CD4-positive, CD25-positive, alpha-beta regulatory T cell (primary cell): ENCODE results near the gene MAP3K9. TPM values are rescaled to one million over a fixed set of nuclear protein-coding genes. Genes with fewer than 3 reads are reported as not detected.

ENCODE experiments used
- ATAC-seq, 2 donors: fragments of 150-1000 bp; cut with Tn5 transposase; one replicate each; pipeline ENCODE4 v1.10.0; 2021; ENCODE audit warnings: low read depth in 2 of 2, moderate number of reproducible peaks in 2 of 2, moderate library complexity in 1 of 2
- DNase-seq, 3 donors: peaks; one replicate each; pipeline versions ENCODE4 v3.0.0 to v3.0.0-alpha.2; 2012 to 2022; ENCODE audit warnings: mixed read lengths in 1 of 3
- H3K27ac ChIP-seq: one replicate; pipeline ENCODE4 v1.7.0; 2013; ENCODE audit warnings: mild to moderate bottlenecking, low read length; ENCODE audit not compliant: insufficient read depth, poor library complexity, severe bottlenecking
- H3K27me3 ChIP-seq: one replicate; pipeline ENCODE4 v1.7.0; 2013; ENCODE audit warnings: low read length; ENCODE audit not compliant: control insufficient read depth, insufficient read depth
- H3K36me3 ChIP-seq: one replicate; pipeline ENCODE4 v1.7.0; 2013; ENCODE audit warnings: mild to moderate bottlenecking, low read length, moderate library complexity; ENCODE audit not compliant: control insufficient read depth, insufficient read depth
- H3K4me1 ChIP-seq: 2 replicates; pipeline ENCODE4 v1.7.0; 2013; ENCODE audit warnings: mild to moderate bottlenecking, low read length; ENCODE audit not compliant: insufficient read depth, control insufficient read depth, poor library complexity, severe bottlenecking
- H3K4me3 ChIP-seq: one replicate; pipeline ENCODE4 v1.7.0; 2013; ENCODE audit warnings: low read depth, mild to moderate bottlenecking, low read length, moderate library complexity
- H3K9me3 ChIP-seq, 2 experiments: 1 replicate in 1 of 2; 2 replicates in 1 of 2; pipeline ENCODE4 v1.7.0; 2013; ENCODE audit warnings: low read length in 2 of 2, mild to moderate bottlenecking in 1 of 2, moderate library complexity in 1 of 2; ENCODE audit not compliant: control insufficient read depth in 2 of 2
- H3K27ac Mint-ChIP-seq, 3 donors: one replicate each; pipeline ENCODE4 v1.8.0; 2020 to 2022; ENCODE audit warnings: mild to moderate bottlenecking in 3 of 3, mixed read lengths in 3 of 3, moderate library complexity in 2 of 3
- H3K27me3 Mint-ChIP-seq: one replicate; pipeline ENCODE4 v1.8.0; 2022; ENCODE audit warnings: mild to moderate bottlenecking, mixed read lengths
- H3K36me3 Mint-ChIP-seq: one replicate; pipeline ENCODE4 v1.8.0; 2020; ENCODE audit warnings: mixed read lengths
- H3K4me1 Mint-ChIP-seq, 4 donors: one replicate each; pipeline ENCODE4 v1.8.0; 2020 to 2022; ENCODE audit warnings: mixed read lengths in 4 of 4, mild to moderate bottlenecking in 1 of 4
- H3K4me3 Mint-ChIP-seq, 4 donors: one replicate each; pipeline ENCODE4 v1.8.0; 2020 to 2022; ENCODE audit warnings: mild to moderate bottlenecking in 4 of 4, mixed read lengths in 4 of 4, moderate library complexity in 3 of 4
- H3K9me3 Mint-ChIP-seq, 7 donors: one replicate each; pipeline ENCODE4 v1.8.0; 2020 to 2022; ENCODE audit warnings: mixed read lengths in 7 of 7, mild to moderate bottlenecking in 3 of 7, moderate library complexity in 2 of 7
- polyA plus RNA-seq, 4 donors: library from polyadenylated mRNA; unstranded; fragments of 300-500 nt; fragmentation: Illumina TruSeq; gene quantifications; one replicate each; pipeline ENCODE4 v1.2.3, GENCODE V29; 2021
- total RNA-seq: library from RNA; stranded (reverse); gene quantifications from one replicate; pipeline ENCODE4 v1.2.3, GENCODE V29; 2022

The MAP3K9 gene
- total and polyA plus RNA-seq, 5 donors from 2014 or later, result 1.1 to 15.7 (median 1.4) TPM

GRCh38 chr14:70845601-70846000 is 36.3 kb upstream of the MAP3K9 start:
- peak overlapping the region in 1 of 4 donors; percentile 23 for H3K4me3 Mint-ChIP-seq
- peaks cover 0 to 2% (median 0%) of the 10 kb centered on the region in 4 donors for H3K4me1 Mint-ChIP-seq
- H3K36me3 ChIP-seq, result no peaks in the 10 kb centered on the region
- DNase-seq, result no peak
- H3K27ac ChIP-seq, result no peak overlapping the region
- H3K4me1 ChIP-seq, result no peaks in the 10 kb centered on the region
- H3K9me3 ChIP-seq, result no peaks in the 10 kb centered on the region
- H3K27ac Mint-ChIP-seq, result no peak overlapping the region
- no peak overlapping the region for H3K4me3 ChIP-seq
- ATAC-seq, result no peak
- H3K9me3 Mint-ChIP-seq, result no peaks in the 10 kb centered on the region
- H3K27me3 ChIP-seq, result peaks cover 1% of the 10 kb centered on the region
- H3K27me3 Mint-ChIP-seq, result peaks cover 7% of the 10 kb centered on the region
- H3K36me3 Mint-ChIP-seq, result no peaks in the 10 kb centered on the region

GRCh38 chr14:70842851-70843462 is 33.6 kb upstream of the MAP3K9 start:
- H3K27ac ChIP-seq, result no peak overlapping the region
- ATAC-seq (no peak), DNase-seq (no peak)
- H3K4me3 Mint-ChIP-seq, result no peak overlapping the region
- no peaks in the 10 kb centered on the region for H3K4me1 ChIP-seq
- peaks cover 0 to 1% (median 0%) of the 10 kb centered on the region in 7 donors for H3K9me3 Mint-ChIP-seq
- no peaks in the 10 kb centered on the region for H3K36me3 ChIP-seq
- H3K4me3 ChIP-seq, result no peak overlapping the region
- peaks cover 1% of the 10 kb centered on the region for H3K27me3 ChIP-seq
- no peaks in the 10 kb centered on the region for H3K9me3 ChIP-seq
- H3K36me3 Mint-ChIP-seq, result no peaks in the 10 kb centered on the region
- no peak overlapping the region for H3K27ac Mint-ChIP-seq
- no peaks in the 10 kb centered on the region for H3K27me3 Mint-ChIP-seq
- peaks cover 0 to 4% (median 0%) of the 10 kb centered on the region in 4 donors for H3K4me1 Mint-ChIP-seq

- no peak for ATAC-seq
- H3K4me1 ChIP-seq, result no peaks in the 10 kb centered on the region
Measured at GRCh38 chr14:70838076-70838475, 28.8 kb upstream of the MAP3K9 start.

GRCh38 chr14:70836946-70837345 is 27.6 kb upstream of the MAP3K9 start:
- Mint-ChIP-seq H3K9me3 (peaks cover 0 to 14% (median 6%) of the 10 kb centered on the region in 7 donors), H3K36me3 (no peaks in the 10 kb centered on the region), H3K27me3 (peaks cover 5% of the 10 kb centered on the region), H3K4me3 (no peak overlapping the region), H3K27ac (no peak overlapping the region), H3K4me1 (peaks cover 0 to 4% (median 0%) of the 10 kb centered on the region in 4 donors)
- Histone ChIP-seq H3K27ac (no peak overlapping the region), H3K4me3 (no peak overlapping the region), H3K4me1 (no peaks in the 10 kb centered on the region), H3K27me3 (no peaks in the 10 kb centered on the region), H3K36me3 (no peaks in the 10 kb centered on the region), H3K9me3 (peaks cover 5 to 9% of the 10 kb centered on the region in 2 experiments)
- DNase-seq, result no peak
- ATAC-seq, result no peak

More at GRCh38 chr14:70838076-70838475, 28.8 kb upstream of the MAP3K9 start:
- Histone ChIP-seq H3K4me3 (no peak overlapping the region), H3K27ac (no peak overlapping the region), H3K27me3 (peaks cover 1% of the 10 kb centered on the region), H3K9me3 (peaks cover 5 to 9% of the 10 kb centered on the region in 2 experiments), H3K36me3 (no peaks in the 10 kb centered on the region)
- no peaks in the 10 kb centered on the region for H3K36me3 Mint-ChIP-seq
- peaks cover 0 to 14% (median 6%) of the 10 kb centered on the region in 7 donors for H3K9me3 Mint-ChIP-seq
- H3K4me3 Mint-ChIP-seq, result no peak overlapping the region
- peaks cover 0 to 4% (median 0%) of the 10 kb centered on the region in 4 donors for H3K4me1 Mint-ChIP-seq
- DNase-seq, result no peak
- peaks cover 5% of the 10 kb centered on the region for H3K27me3 Mint-ChIP-seq
- no peak overlapping the region for H3K27ac Mint-ChIP-seq

GRCh38 chr14:70833884-70834283 is 24.6 kb upstream of the MAP3K9 start:
- ATAC-seq (no peak), DNase-seq (no peak)
- H3K9me3 Mint-ChIP-seq, result peaks cover 0 to 14% (median 6%) of the 10 kb centered on the region in 7 donors
- peaks cover 0 to 4% (median 0%) of the 10 kb centered on the region in 4 donors for H3K4me1 Mint-ChIP-seq
- no peak overlapping the region for H3K27ac ChIP-seq
- no peaks in the 10 kb centered on the region for H3K36me3 Mint-ChIP-seq
- H3K9me3 ChIP-seq, result peaks cover 5 to 9% of the 10 kb centered on the region in 2 experiments
- no peaks in the 10 kb centered on the region for H3K27me3 ChIP-seq
- no peaks in the 10 kb centered on the region for H3K36me3 ChIP-seq
- no peak overlapping the region for H3K4me3 Mint-ChIP-seq
- no peaks in the 10 kb centered on the region for H3K4me1 ChIP-seq
- no peak overlapping the region for H3K4me3 ChIP-seq
- H3K27ac Mint-ChIP-seq, result no peak overlapping the region
- peaks cover 5% of the 10 kb centered on the region for H3K27me3 Mint-ChIP-seq

GRCh38 chr14:70832561-70833305 is 23.4 kb upstream of the MAP3K9 start:
- DNase-seq (no peak), ATAC-seq (no peak)
- no peaks in the 10 kb centered on the region for H3K4me1 ChIP-seq
- peaks cover 5 to 9% of the 10 kb centered on the region in 2 experiments for H3K9me3 ChIP-seq
- H3K36me3 Mint-ChIP-seq, result no peaks in the 10 kb centered on the region
- no peak overlapping the region for H3K27ac ChIP-seq
- no peak overlapping the region for H3K4me3 ChIP-seq
- no peaks in the 10 kb centered on the region for H3K27me3 ChIP-seq
- H3K27ac Mint-ChIP-seq, result no peak overlapping the region
- H3K27me3 Mint-ChIP-seq, result peaks cover 5% of the 10 kb centered on the region
- peaks cover 0 to 14% (median 6%) of the 10 kb centered on the region in 7 donors for H3K9me3 Mint-ChIP-seq
- no peaks in the 10 kb centered on the region for H3K36me3 ChIP-seq
- no peak overlapping the region for H3K4me3 Mint-ChIP-seq
- no peaks in the 10 kb centered on the region for H3K4me1 Mint-ChIP-seq

- Histone ChIP-seq H3K4me3 (no peak overlapping the region), H3K4me1 (no peaks in the 10 kb centered on the region), H3K9me3 (peaks cover 5 to 9% of the 10 kb centered on the region in 2 experiments), H3K36me3 (no peaks in the 10 kb centered on the region), H3K27ac (no peak overlapping the region), H3K27me3 (no peaks in the 10 kb centered on the region)
- ATAC-seq (no peak), DNase-seq (no peak)
- Mint-ChIP-seq H3K4me3 (no peak overlapping the region), H3K27me3 (peaks cover 5% of the 10 kb centered on the region), H3K27ac (no peak overlapping the region), H3K4me1 (no peaks in the 10 kb centered on the region), H3K9me3 (peaks cover 0 to 11% (median 6%) of the 10 kb centered on the region in 7 donors), H3K36me3 (no peaks in the 10 kb centered on the region)
Measured at GRCh38 chr14:70830998-70831781, 21.9 kb upstream of the MAP3K9 start.
